ENCODE data around the gene KLHL4.

- no peak for TF ChIP-seq CTCF (IDR thresholded peaks at IDR 0.05; ENCODE audit: control extremely low read depth in 1 of 3, insufficient read depth in 1 of 3, low read depth in 1 of 3, low read length in 3 of 3)
- TF ChIP-seq KDM1A (IDR thresholded peaks at IDR 0.05; ENCODE audit: borderline replicate concordance, low read length), result no peak
- TF ChIP-seq YY1 (IDR thresholded peaks at IDR 0.05; ENCODE audit: low read depth, low read length), result no peak
- TF ChIP-seq TEAD4 (IDR thresholded peaks at IDR 0.05; ENCODE audit: low read depth, low read length), result no peak
- TF ChIP-seq POLR2AphosphoS5 (IDR thresholded peaks at IDR 0.05; ENCODE audit: low read depth, low read length), result no peak
- no peak for TF ChIP-seq EP300 (IDR thresholded peaks at IDR 0.05; ENCODE audit: borderline replicate concordance in 1 of 2, low read depth in 2 of 2, low read length in 2 of 2)
- TF ChIP-seq POLR2A (IDR thresholded peaks at IDR 0.05; ENCODE audit: control extremely low read depth in 1 of 2, low read depth in 2 of 2, low read length in 2 of 2), result no peak
- no peak for TF ChIP-seq JUND (IDR thresholded peaks at IDR 0.05; ENCODE audit: low read length)
- no peak for TF ChIP-seq ZNF274 (IDR thresholded peaks at IDR 0.05; ENCODE audit: borderline replicate concordance, extremely low read depth, low read length)
- TF ChIP-seq CREB1 (IDR thresholded peaks at IDR 0.05), result no peak
Measured at GRCh38 chrX:87515836-87516235, 1.8 kb upstream of the KLHL4 start.
